MCF 10A (cell line): ENCODE results near the gene ITGA6. TPM values are rescaled to one million over a fixed set of nuclear protein-coding genes. Genes with fewer than 3 reads are reported as not detected.

Source experiments
- BruUV-seq: library from RNA; stranded (reverse); fragments of 400-500 nt; replicated peaks from 2 replicates; lab custom pipeline; 2021; lab: Mats Ljungman, UMichigan
- CTCF ChIA-PET: fragments of 300-600 bp; sonication (Branson Sonifier 250); formaldehyde crosslinking; extraction: SDS; loops from one replicate; lab custom pipeline; 2021; ENCODE audit warnings: antibody characterized with exemption, inconsistent platforms; lab: Yijun Ruan, JAX
- POLR2A ChIA-PET: fragments of 300-600, 350-650 bp; sonication (Branson Sonifier 250); formaldehyde crosslinking; extraction: SDS; loops from one replicate; lab custom pipeline; 2020; ENCODE audit warnings: antibody characterized with exemption, inconsistent platforms; lab: Yijun Ruan, JAX
- DNase-seq: peaks from one replicate; pipeline ENCODE4 v3.0.0-alpha.2; 2018; ENCODE audit not compliant: unreplicated experiment
- H3K27ac Mint-ChIP-seq: one replicate; pipeline ENCODE4 v1.8.0; 2022; ENCODE audit warnings: mild to moderate bottlenecking, low read depth, mixed read lengths; ENCODE audit not compliant: unreplicated experiment
- H3K27me3 Mint-ChIP-seq: one replicate; pipeline ENCODE4 v1.8.0; 2022; ENCODE audit warnings: mixed read lengths; ENCODE audit not compliant: insufficient read depth, unreplicated experiment
- H3K36me3 Mint-ChIP-seq: one replicate; pipeline ENCODE4 v1.8.0; 2022; ENCODE audit warnings: mild to moderate bottlenecking, moderate library complexity, mixed read lengths; ENCODE audit not compliant: insufficient read depth, unreplicated experiment
- H3K4me1 Mint-ChIP-seq: one replicate; pipeline ENCODE4 v1.8.0; 2022; ENCODE audit warnings: mixed read lengths; ENCODE audit not compliant: insufficient read depth, unreplicated experiment
- H3K4me3 Mint-ChIP-seq: one replicate; pipeline ENCODE4 v1.8.0; 2022; ENCODE audit warnings: mild to moderate bottlenecking, moderate library complexity, mixed read lengths; ENCODE audit not compliant: unreplicated experiment
- H3K9me3 Mint-ChIP-seq: one replicate; pipeline ENCODE4 v1.8.0; 2022; ENCODE audit warnings: mixed read lengths; ENCODE audit not compliant: unreplicated experiment
- CTCF ChIP-seq: fragments of 200-600 bp; IDR thresholded peaks from one replicate; pipeline ENCODE4 v1.8.0; 2022; ENCODE audit warnings: antibody characterized with exemption, mild to moderate bottlenecking; ENCODE audit not compliant: unreplicated experiment
- intact Hi-C: fragments of 100-400 bp; cut with micrococcal nuclease; formaldehyde crosslinking; loops from 2 replicates; pipeline ENCODE4 v1.14.1; 2022
- total RNA-seq: library from RNA; stranded (reverse); gene quantifications from 2 replicates; pipeline ENCODE4 v1.2.3, GENCODE V29; 2022

Gene ITGA6
- total RNA-seq, 1 experiment from 2014 or later, result 315 TPM

- POLR2A ChIA-PET, result interaction anchor here (1.3 to 2.0 kb wide), 3 partner anchors 22 to 150 kb away, joined by 3 to 5 read pairs (median 5); no protein-coding TSS in a partner anchor
- Mint-ChIP-seq H3K27ac (no peak overlapping the region), H3K9me3 (no peaks in the 10 kb centered on the region), H3K27me3 (no peaks in the 10 kb centered on the region), H3K4me3 (no peak overlapping the region), H3K36me3 (no peaks in the 10 kb centered on the region), H3K4me1 (peaks cover 20% of the 10 kb centered on the region)
- no TSS peak for BruUV-seq
- CTCF ChIA-PET, result interaction anchor here (0.9 to 2.2 kb wide), 2 partner anchors 58 to 106 kb away, joined by 3 to 6 read pairs; no protein-coding TSS in a partner anchor
- intact Hi-C loops, result no loop called here
- no peak for DNase-seq
- no peak for TF ChIP-seq CTCF
Observed at GRCh38 chr2:172403402-172403801, 24.0 kb upstream of the ITGA6 start.

- no peaks in the 10 kb centered on the region for H3K27me3 Mint-ChIP-seq
- H3K36me3 Mint-ChIP-seq, result no peaks in the 10 kb centered on the region
- TF ChIP-seq CTCF, result no peak
- peaks cover 26% of the 10 kb centered on the region for H3K4me1 Mint-ChIP-seq
- H3K27ac Mint-ChIP-seq, result no peak overlapping the region
- ChIA-PET CTCF (interaction anchor here (0.6 to 2.2 kb wide), 5 partner anchors 11 to 232 kb away, joined by 3 to 6 read pairs (median 4); no protein-coding TSS in a partner anchor), POLR2A (interaction anchor here (0.9 to 2.0 kb wide), 9 partner anchors 9 to 172 kb away, joined by 3 to 6 read pairs (median 5); partner anchors contain the start of gene ITGA6)
- intact Hi-C loops, result no loop called here
- BruUV-seq, result no TSS peak
- no peaks in the 10 kb centered on the region for H3K9me3 Mint-ChIP-seq
- H3K4me3 Mint-ChIP-seq, result no peak overlapping the region
- no peak for DNase-seq
Observed at GRCh38 chr2:172403881-172404468, 23.4 kb upstream of the ITGA6 start.

- no peak overlapping the region for H3K27ac Mint-ChIP-seq
- H3K4me1 Mint-ChIP-seq, result peaks cover 31% of the 10 kb centered on the region
- ChIA-PET POLR2A (interaction anchor here (0.7 to 2.0 kb wide), 10 partner anchors 10 to 151 kb away, joined by 3 to 6 read pairs (median 4); partner anchors contain the start of gene ITGA6), CTCF (interaction anchor here (0.5 to 2.2 kb wide), 5 partner anchors 12 to 233 kb away, joined by 3 to 6 read pairs (median 3); no protein-coding TSS in a partner anchor)
- no TSS peak for BruUV-seq
- DNase-seq, result peak; percentile 54
- H3K4me3 Mint-ChIP-seq, result no peak overlapping the region
- no peaks in the 10 kb centered on the region for H3K36me3 Mint-ChIP-seq
- no peak for TF ChIP-seq CTCF
- no peaks in the 10 kb centered on the region for H3K27me3 Mint-ChIP-seq
- intact Hi-C loops, result no loop called here
- H3K9me3 Mint-ChIP-seq, result no peaks in the 10 kb centered on the region
Observed at GRCh38 chr2:172404824-172405223, 22.6 kb upstream of the ITGA6 start.

GRCh38 chr2:172405673-172406072, 21.7 kb upstream of the ITGA6 start:
- no peak for TF ChIP-seq CTCF
- intact Hi-C loops, result no loop called here
- Mint-ChIP-seq H3K27me3 (no peaks in the 10 kb centered on the region), H3K4me3 (no peak overlapping the region), H3K36me3 (no peaks in the 10 kb centered on the region), H3K9me3 (no peaks in the 10 kb centered on the region), H3K4me1 (peaks cover 32% of the 10 kb centered on the region), H3K27ac (no peak overlapping the region)
- no TSS peak for BruUV-seq
- ChIA-PET CTCF (no interaction called here), POLR2A (interaction anchor here (1.0 kb wide), 1 partner anchor 37 kb away, joined by 3 read pairs; no protein-coding TSS in a partner anchor)
- DNase-seq, result no peak
